K562 (cell line): ENCODE data around the gene LRRC49. TPM values are rescaled to one million over a fixed set of nuclear protein-coding genes. Genes with fewer than 3 reads are reported as not detected.

Experiments
- ATAC-seq: fragments of 200-7000 bp; cut with Tn5 transposase; 3 replicates; pipeline ENCODE4 v1.9.1; 2020; ENCODE audit warnings: moderate library complexity
- BruUV-seq: library from RNA; stranded (reverse); fragments of 400-500 nt; replicated peaks from 2 replicates; lab custom pipeline; 2021; lab: Mats Ljungman, UMichigan
- CTCF ChIA-PET: fragments of 300-600 bp; formaldehyde crosslinking; extraction: SDS; loops from one replicate; lab custom pipeline; 2021; ENCODE audit warnings: low intra/inter-chr PET ratio; lab: Yijun Ruan, JAX
- POLR2A ChIA-PET: fragments of 300-600, 350-650 bp; sonication (Branson Sonifier 250); formaldehyde crosslinking; extraction: SDS; loops from one replicate; lab custom pipeline; 2021; ENCODE audit warnings: antibody characterized with exemption, inconsistent platforms; lab: Yijun Ruan, JAX
- DNase-seq, 4 experiments: peaks; one replicate each; pipeline versions ENCODE4 v3.0.0 to v3.0.0-alpha.2; 2011 to 2018; ENCODE audit warnings: low spot score in 3 of 4, mixed read lengths in 3 of 4; ENCODE audit errors: extremely low read depth in 1 of 4
- FAIRE-seq: peaks from 2 replicates; lab custom pipeline; 2011; peaks lifted over from hg19 to GRCh38; lab: Jason Lieb, UNC
- H2AFZ ChIP-seq: 2 replicates; pipeline ENCODE4 v1.6.0; 2011; ENCODE audit warnings: low read depth, low read length, control low read depth, inconsistent platforms
- H3K27ac ChIP-seq: fragments of 200-600 bp; 3 replicates; pipeline ENCODE4 v1.8.0; 2011; ENCODE audit warnings: low read depth, mild to moderate bottlenecking, control low read depth, inconsistent platforms, low read length, moderate library complexity, mixed read lengths; ENCODE audit errors: extremely low read depth
- H3K27me3 ChIP-seq, 2 experiments: fragments of 300-600 bp in 1 of 2; 2 replicates in 1 of 2; 3 replicates in 1 of 2; pipeline versions ENCODE4 v1.6.0 to v1.8.0; 2011; ENCODE audit warnings: inconsistent platforms in 2 of 2, low read length in 2 of 2, mild to moderate bottlenecking in 1 of 2, mixed read lengths in 1 of 2, moderate library complexity in 1 of 2; ENCODE audit not compliant: control insufficient read depth in 2 of 2, insufficient read depth in 2 of 2
- H3K36me3 ChIP-seq: fragments of 300-600 bp; 3 replicates; pipeline ENCODE4 v1.8.0; 2011; ENCODE audit warnings: mild to moderate bottlenecking, low read length, inconsistent platforms; ENCODE audit not compliant: control insufficient read depth, insufficient read depth
- H3K4me1 ChIP-seq, 2 experiments: fragments of 200-600 bp in 1 of 2; replicated peaks in 1 of 2; 2 replicates in 1 of 2; 3 replicates in 1 of 2; pipeline versions ENCODE4 v1.5.1 to v1.8.0; 2011; ENCODE audit warnings: inconsistent platforms in 2 of 2, low read length in 2 of 2, mild to moderate bottlenecking in 1 of 2, mixed read lengths in 1 of 2, moderate library complexity in 1 of 2; ENCODE audit not compliant: control insufficient read depth in 2 of 2, insufficient read depth in 2 of 2
- H3K4me2 ChIP-seq: 2 replicates; pipeline ENCODE4 v1.6.1; 2011; ENCODE audit warnings: low read length, control low read depth, inconsistent platforms, mixed read lengths; ENCODE audit not compliant: insufficient read depth
- H3K4me3 ChIP-seq: fragments of 200-600 bp; sonication (generic), shearing (Covaris generic); 2 replicates; pipeline ENCODE4 v1.5.1; 2016; ENCODE audit warnings: control low read depth, inconsistent platforms
- H3K79me2 ChIP-seq: fragments of 200-600 bp; 3 replicates; pipeline ENCODE4 v1.8.0; 2011; ENCODE audit warnings: low read length, inconsistent platforms; ENCODE audit not compliant: control insufficient read depth, insufficient read depth
- H3K9ac ChIP-seq, 2 experiments: 2 replicates each; pipeline versions ENCODE4 v1.6.0 to v1.6.1; 2011; ENCODE audit warnings: low read depth in 2 of 2, low read length in 2 of 2, control low read depth in 1 of 2, inconsistent platforms in 1 of 2, mild to moderate bottlenecking in 1 of 2, mixed read lengths in 1 of 2; ENCODE audit not compliant: insufficient read depth in 1 of 2
- H3K9me1 ChIP-seq: one replicate; pipeline ENCODE4 v1.6.0; 2011; ENCODE audit warnings: inconsistent platforms, mild to moderate bottlenecking, low read length, moderate library complexity; ENCODE audit not compliant: control insufficient read depth, insufficient read depth
- H3K9me3 ChIP-seq: replicated peaks from 2 replicates; pipeline ENCODE4 v1.5.1; 2011; ENCODE audit warnings: low read depth, low read length, inconsistent platforms; ENCODE audit not compliant: control insufficient read depth, insufficient read depth
- H4K20me1 ChIP-seq: replicated peaks from 2 replicates; pipeline ENCODE4 v1.6.1; 2011; ENCODE audit warnings: low read length, inconsistent platforms, mixed read lengths; ENCODE audit not compliant: control insufficient read depth, insufficient read depth
- CTCF ChIP-seq, 3 experiments: IDR thresholded peaks in 2 of 3; conservative IDR thresholded peaks in 1 of 3; 2 replicates each; pipeline ENCODE4 v1.5.1; 2011 to 2012; ENCODE audit warnings: low read length in 3 of 3, mild to moderate bottlenecking in 3 of 3, control low read depth in 2 of 3, improper control_type of control experiment in 1 of 3, inconsistent platforms in 1 of 3, low read depth in 1 of 3, mixed read lengths in 1 of 3, moderate library complexity in 1 of 3; ENCODE audit not compliant: insufficient read depth in 2 of 3
- CUX1 ChIP-seq: fragments of 200-800 bp; sonication (Bioruptor generic); IDR thresholded peaks from 2 replicates; pipeline ENCODE4 v1.6.1; 2016; ENCODE audit warnings: missing genetic modification characterization, missing compliant biosample characterization
- MITF ChIP-seq: IDR thresholded peaks from 2 replicates; pipeline ENCODE4 v1.6.1; 2014; ENCODE audit warnings: antibody characterized with exemption
- TEAD1 ChIP-seq, 2 experiments: fragments of 450-650 bp in 1 of 2; sonication (generic) in 1 of 2; formaldehyde crosslinking; IDR thresholded peaks; 2 replicates each; pipeline versions ENCODE4 v1.4.0 to v1.8.0; 2020 to 2022; ENCODE audit warnings: mild to moderate bottlenecking in 2 of 2, missing genetic modification reagents in 1 of 2
- U2AF2 ChIP-seq: fragments of 200-400 bp; formaldehyde crosslinking; optimal IDR thresholded peaks from 2 replicates; pipeline ENCODE3; 2017; ENCODE audit warnings: low read depth, mild to moderate bottlenecking, low read length
- ZNF780A ChIP-seq: fragments of 250-450 bp; sonication (Bioruptor Pico); IDR thresholded peaks from 2 replicates; pipeline ENCODE4 v1.5.0; 2021; ENCODE audit warnings: mild to moderate bottlenecking
- WGBS: fragments of 100-300 bp; shearing (Covaris generic); methylation state at CpG from one replicate; pipeline ENCODE4 v1.1.6; 2016; ENCODE audit warnings: low coverage, mixed read lengths; ENCODE audit not compliant: insufficient coverage; ENCODE audit errors: missing lambda C conversion rate; 5-methylcytosine and 5-hydroxymethylcytosine counted together
- in situ Hi-C: fragments of 300-500 bp; cut with MboI; formaldehyde crosslinking; loops from 4 replicates; pipeline ENCODE4 v1.15.0; 2018; ENCODE audit warnings: inconsistent platforms, mixed read lengths
- intact Hi-C: fragments of 100-400 bp; cut with micrococcal nuclease; formaldehyde crosslinking; loops from 2 replicates; pipeline ENCODE4 v1.14.2; 2022
- polyA plus RNA-seq, 8 experiments: library from polyadenylated mRNA; depleted of rRNA in 4 of 8; stranded (reverse) in 5 of 8; unstranded in 3 of 8; fragments of >200 nt; fragmentation: Nextera tagmentation in 2 of 8; fragmentation: Illumina TruSeq in 1 of 8; extraction: Ambion mirVana in 2 of 8; extraction: Trizol in 1 of 8; gene quantifications; 2 replicates each; pipeline versions ENCODE4 v1.2.1 to v1.2.3, GENCODE V29; 2011 to 2014; ENCODE audit warnings: inconsistent platforms in 1 of 8, missing spikeins in 1 of 8
- total RNA-seq, 7 experiments: library from RNA; depleted of rRNA in 6 of 7; stranded (reverse); fragments of >200 nt in 6 of 7; fragmentation: Illumina TruSeq in 2 of 7; extraction: Trizol in 2 of 7; gene quantifications; 2 replicates each; pipeline versions ENCODE4 v1.2.1 to v1.2.3, GENCODE V29; 2011 to 2021; ENCODE audit warnings: low replicate concordance in 1 of 7

LRRC49 gene
- total and polyA plus RNA-seq, 9 of the 15 experiments (the other 6 are each of a cell fraction or from before 2014, with no cell fraction given): 0.32 TPM; not detected in 8

DNA sequence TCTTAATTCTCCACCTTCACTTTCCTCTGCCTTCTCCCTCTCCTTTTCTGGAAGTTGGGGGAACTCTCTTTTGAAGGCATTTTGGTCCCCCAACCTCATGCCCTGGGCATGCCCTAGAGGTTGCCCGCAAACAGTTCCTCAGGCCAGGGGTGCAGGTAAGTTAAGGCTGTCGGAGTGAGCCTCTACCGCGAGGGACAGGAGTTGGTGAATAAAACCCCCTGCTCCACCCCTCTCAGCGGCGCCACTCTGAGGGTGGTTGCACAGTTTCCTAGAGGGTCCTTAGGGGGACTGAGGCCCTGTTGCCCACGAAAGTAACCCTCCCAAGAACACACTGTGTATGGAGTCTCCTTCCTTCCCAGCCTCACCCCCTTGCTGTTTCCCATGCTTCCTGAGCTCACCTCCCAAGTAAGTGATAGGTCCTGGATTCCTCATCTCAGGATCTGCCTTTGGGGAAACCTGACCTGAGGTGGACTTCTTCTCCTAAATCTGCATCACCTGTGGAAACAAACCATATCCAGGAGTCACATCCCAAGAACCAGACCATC is 199.5 kb downstream of the LRRC49 start (continued):
- TF ChIP-seq CTCF (IDR thresholded peaks at IDR 0.05 in 2 of 3, conservative IDR thresholded peaks at IDR 0.05 in 1 of 3; ENCODE audit: insufficient read depth in 2 of 3, low read depth in 1 of 3, low read length in 3 of 3) (no peak), U2AF2 (no peak), ZNF780A (CRISPR knock-in tag) (no peak)

DNA sequence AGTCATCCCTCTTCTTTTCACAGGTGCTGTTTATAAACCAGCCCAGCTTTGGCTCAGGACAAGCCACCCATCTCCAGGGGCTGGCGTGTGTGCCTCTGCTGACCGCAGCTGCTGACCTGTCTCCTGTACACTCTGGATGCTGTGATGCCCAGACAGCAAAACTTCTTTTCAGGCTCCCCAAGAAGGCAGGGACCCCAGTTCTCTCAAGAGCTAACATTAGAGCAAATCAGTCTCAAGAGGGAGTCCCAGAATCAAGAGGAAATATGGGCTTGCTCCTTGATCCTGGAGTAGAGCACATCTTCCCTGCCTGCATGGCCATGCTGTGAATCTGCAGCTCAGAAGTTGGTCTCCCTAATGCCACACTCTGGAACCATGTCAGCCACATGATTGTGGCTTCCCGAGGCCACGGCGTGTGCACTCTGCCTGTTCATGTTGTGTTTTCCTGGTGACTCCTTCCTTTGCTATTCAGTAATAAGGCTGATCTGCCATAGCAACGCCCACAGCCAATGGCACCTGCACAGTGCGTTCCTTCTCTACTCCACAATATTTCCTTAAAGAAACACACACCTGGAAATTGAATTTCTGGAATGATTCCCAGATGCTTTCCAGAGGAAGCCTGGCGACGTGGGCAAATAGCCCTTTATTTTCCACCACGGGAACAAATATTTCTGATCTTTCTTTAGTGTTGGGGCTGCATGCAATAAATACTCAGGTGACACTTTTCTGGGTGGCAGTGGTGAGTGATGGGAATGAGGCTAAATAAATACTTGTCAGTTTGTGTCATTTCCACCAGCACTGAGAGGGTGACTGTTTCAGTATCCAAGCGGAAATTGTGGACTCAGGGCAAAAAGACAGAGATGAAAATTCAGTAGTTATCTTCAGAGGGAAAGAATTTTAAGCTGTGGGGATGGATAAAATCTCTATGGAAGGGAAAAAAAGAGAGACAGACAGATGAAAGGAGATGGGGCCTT is 200.7 kb downstream of the LRRC49 start:
- H3K27ac ChIP-seq: no peak overlapping the region
- DNase-seq (no peak), ATAC-seq (no peak), FAIRE-seq (no peak)
- H3K9me1 ChIP-seq: no peaks in the 10 kb centered on the region
- in situ Hi-C loops (no loop called here), intact Hi-C loops (no loop called here)
- H3K4me1 ChIP-seq: no peaks in the 10 kb centered on the region
- H3K4me2 ChIP-seq: no peak overlapping the region
- 0% methylated on average over 8 of the region's 11 CpGs for WGBS
- ChIA-PET POLR2A (interaction anchor here (0.7 kb wide), 1 partner anchor 31 kb away, joined by 3 read pairs; no protein-coding TSS in a partner anchor), CTCF (no interaction called here)
- no peak overlapping the region for H3K4me3 ChIP-seq
- no peak overlapping the region for H2AFZ ChIP-seq
- no peak overlapping the region for H3K9ac ChIP-seq
- no peaks in the 10 kb centered on the region for H4K20me1 ChIP-seq
- H3K36me3 ChIP-seq: no peaks in the 10 kb centered on the region
- no peaks in the 10 kb centered on the region for H3K27me3 ChIP-seq
- no peaks in the 10 kb centered on the region for H3K9me3 ChIP-seq
- no peaks in the 10 kb centered on the region for H3K79me2 ChIP-seq
- no TSS peak for BruUV-seq
- TF ChIP-seq TEAD1 (CRISPR knock-in tag; IDR thresholded peaks at IDR 0.05): no peak
- TF ChIP-seq MITF: no peak
- TF ChIP-seq CUX1 (CRISPR knock-in tag): no peak
